ENCODE data around the gene CSNK1D.

- TF ChIP-seq CTCF (IDR thresholded peaks at IDR 0.05) = no peak
- TF ChIP-seq POLR2A (IDR thresholded peaks at IDR 0.05) = no peak
Observed at GRCh38 chr17:82242698-82242976, 30.9 kb downstream of the CSNK1D start.

Measured in body of pancreas (tissue), 4 donors.